IgD-negative memory B cell (primary cell): ENCODE data around the gene CFAP97D1. TPM values are rescaled to one million over a fixed set of nuclear protein-coding genes. Genes with fewer than 3 reads are reported as not detected.
A peak's percentile ranks its signal among the peaks of the same experiment; 100 is the strongest.
"Not testable (repeated sequence)": the region's sequence is repeated elsewhere in the genome, so short reads cannot be mapped to it uniquely, and the experiment has no call there.

ENCODE experiments used
- H3K27ac Mint-ChIP-seq, 3 donors: one replicate each; pipeline ENCODE4 v1.8.0; 2020 to 2022; ENCODE audit warnings: mild to moderate bottlenecking in 3 of 3, mixed read lengths in 3 of 3, moderate library complexity in 1 of 3
- H3K27me3 Mint-ChIP-seq: one replicate; pipeline ENCODE4 v1.8.0; 2021; ENCODE audit warnings: mixed read lengths
- H3K36me3 Mint-ChIP-seq: one replicate; pipeline ENCODE4 v1.8.0; 2020; ENCODE audit warnings: mild to moderate bottlenecking, mixed read lengths
- H3K4me1 Mint-ChIP-seq, 3 donors: one replicate each; pipeline ENCODE4 v1.8.0; 2020 to 2022; ENCODE audit warnings: mixed read lengths in 3 of 3, mild to moderate bottlenecking in 1 of 3
- H3K4me3 Mint-ChIP-seq, 4 donors: one replicate each; pipeline ENCODE4 v1.8.0; 2020 to 2022; ENCODE audit warnings: mild to moderate bottlenecking in 4 of 4, mixed read lengths in 4 of 4, moderate library complexity in 3 of 4
- H3K9me3 Mint-ChIP-seq, 3 donors: one replicate each; pipeline ENCODE4 v1.8.0; 2020 to 2021; ENCODE audit warnings: mixed read lengths in 3 of 3, mild to moderate bottlenecking in 1 of 3
- polyA plus RNA-seq: library from polyadenylated mRNA; unstranded; fragments of 300-500 nt; fragmentation: Illumina TruSeq; gene quantifications from one replicate; pipeline ENCODE4 v1.2.3, GENCODE V29; 2021

CFAP97D1 gene
- polyA plus RNA-seq, 1 donor from 2014 or later: not detected

GRCh38 chr17:43774304-43775250 is 5.7 kb upstream of the CFAP97D1 start:
- Mint-ChIP-seq H3K9me3 (no peaks in the 10 kb centered on the region), H3K36me3 (peaks cover 3% of the 10 kb centered on the region), H3K4me1 (peaks cover 10 to 12% (median 11%) of the 10 kb centered on the region in 3 donors), H3K27me3 (peaks cover 1% of the 10 kb centered on the region), H3K27ac (no peak overlapping the region), H3K4me3 (peak overlapping the region in 1 of 4 donors; percentile 56)

- peaks cover 12% of the 10 kb centered on the region for H3K27me3 Mint-ChIP-seq
- H3K36me3 Mint-ChIP-seq: peaks cover 2% of the 10 kb centered on the region
- H3K4me3 Mint-ChIP-seq: peak within 1 kb of the TSS; percentile 86 to 92 (median 92)
- peaks cover under 1 to 6% (median 4%) of the 10 kb centered on the region in 3 donors for H3K4me1 Mint-ChIP-seq
- H3K27ac Mint-ChIP-seq: peak within 1 kb of the TSS in 2 of 3 donors; percentile 64 to 84
- H3K9me3 Mint-ChIP-seq: no peaks in the 10 kb centered on the region
Measured at GRCh38 chr17:43778337-43779144, 1.7 kb upstream of the CFAP97D1 start, which contains the start of gene DUSP3. DUSP3 (minus strand) TSS chr17:43778977; CDS start chr17:43778924, 53 bp downstream.

GRCh38 chr17:43779145-43780125 is 800 bp upstream of the CFAP97D1 start:
- no peaks in the 10 kb centered on the region for H3K9me3 Mint-ChIP-seq
- peaks cover 0 to 5% (median 2%) of the 10 kb centered on the region in 3 donors for H3K4me1 Mint-ChIP-seq
- peaks cover 2% of the 10 kb centered on the region for H3K36me3 Mint-ChIP-seq
- H3K27me3 Mint-ChIP-seq: peaks cover 12% of the 10 kb centered on the region
- peak overlapping the region; percentile 81 to 92 (median 88) for H3K4me3 Mint-ChIP-seq
- H3K27ac Mint-ChIP-seq: peak overlapping the region in 1 of 3 donors; percentile 53

GRCh38 chr17:43782913-43783680 is 2.9 kb downstream of the CFAP97D1 start:
- Mint-ChIP-seq H3K9me3 (no peaks in the 10 kb centered on the region), H3K27ac (no peak overlapping the region), H3K36me3 (peaks cover 2% of the 10 kb centered on the region), H3K4me1 (peaks cover 0 to 5% (median 0%) of the 10 kb centered on the region in 3 donors), H3K4me3 (peak overlapping the region in 1 of 4 donors; percentile 22), H3K27me3 (peaks cover 13% of the 10 kb centered on the region)

GRCh38 chr17:43784068-43784467 is 3.8 kb downstream of the CFAP97D1 start:
- Mint-ChIP-seq H3K9me3 (no peaks in the 10 kb centered on the region), H3K27me3 (peaks cover 16% of the 10 kb centered on the region), H3K4me3 (no peak overlapping the region), H3K4me1 (peaks cover 0 to 5% (median 0%) of the 10 kb centered on the region in 3 donors), H3K36me3 (peaks cover 2% of the 10 kb centered on the region), H3K27ac (no peak overlapping the region)

- H3K4me3 Mint-ChIP-seq: no peak overlapping the region
- H3K27ac Mint-ChIP-seq: no peak overlapping the region
- H3K4me1 Mint-ChIP-seq: peaks cover 0 to 2% (median 0%) of the 10 kb centered on the region in 3 donors
- H3K36me3 Mint-ChIP-seq: peaks cover 2% of the 10 kb centered on the region
- peaks cover 14% of the 10 kb centered on the region for H3K27me3 Mint-ChIP-seq
- H3K9me3 Mint-ChIP-seq: no peaks in the 10 kb centered on the region
Measured at GRCh38 chr17:43784628-43785101, 4.4 kb downstream of the CFAP97D1 start.

- Mint-ChIP-seq H3K9me3 (peaks cover 0 to 2% (median 0%) of the 10 kb centered on the region in 3 donors), H3K4me3 (no peak overlapping the region), H3K4me1 (peaks cover 0 to 7% (median 0%) of the 10 kb centered on the region in 3 donors), H3K36me3 (peaks cover 4% of the 10 kb centered on the region), H3K27me3 (peaks cover 13% of the 10 kb centered on the region), H3K27ac (no peak overlapping the region)
Measured at GRCh38 chr17:43787728-43788127, 7.5 kb downstream of the CFAP97D1 start.

- peaks cover 0 to 4% (median 0%) of the 10 kb centered on the region in 3 donors for H3K9me3 Mint-ChIP-seq
- H3K36me3 Mint-ChIP-seq: peaks cover 4% of the 10 kb centered on the region
- no peak overlapping the region for H3K4me3 Mint-ChIP-seq
- H3K27me3 Mint-ChIP-seq: peaks cover 7% of the 10 kb centered on the region
- H3K27ac Mint-ChIP-seq: no peak overlapping the region
- peaks cover 0 to 7% (median 3%) of the 10 kb centered on the region in 3 donors for H3K4me1 Mint-ChIP-seq
Measured at GRCh38 chr17:43788540-43788939, 8.3 kb downstream of the CFAP97D1 start.

GRCh38 chr17:43789482-43789881 is 9.2 kb downstream of the CFAP97D1 start:
- Mint-ChIP-seq H3K27me3 (peaks cover 9% of the 10 kb centered on the region), H3K4me3 (no peak overlapping the region), H3K9me3 (peaks cover 0 to 6% (median 0%) of the 10 kb centered on the region in 3 donors), H3K27ac (no peak overlapping the region), H3K4me1 (peaks cover 0 to 7% (median 5%) of the 10 kb centered on the region in 3 donors), H3K36me3 (peaks cover 4% of the 10 kb centered on the region)

- Mint-ChIP-seq H3K27ac (no peak overlapping the region), H3K4me3 (no peak overlapping the region), H3K27me3 (peaks cover 13% of the 10 kb centered on the region), H3K9me3 (peaks cover 0 to 6% (median 0%) of the 10 kb centered on the region in 3 donors), H3K36me3 (peaks cover 4% of the 10 kb centered on the region), H3K4me1 (peaks cover 0 to 7% (median 5%) of the 10 kb centered on the region in 3 donors)
Measured at GRCh38 chr17:43790311-43790940, 10.2 kb downstream of the CFAP97D1 start.

- no peak overlapping the region for H3K4me3 Mint-ChIP-seq
- peaks cover 4% of the 10 kb centered on the region for H3K36me3 Mint-ChIP-seq
- H3K4me1 Mint-ChIP-seq: peaks cover 0 to 7% (median 5%) of the 10 kb centered on the region in 3 donors
- H3K27ac Mint-ChIP-seq: no peak overlapping the region
- peaks cover 14% of the 10 kb centered on the region for H3K27me3 Mint-ChIP-seq
- H3K9me3 Mint-ChIP-seq: peaks cover 0 to 8% (median 0%) of the 10 kb centered on the region in 3 donors
Measured at GRCh38 chr17:43791589-43791988, 11.4 kb downstream of the CFAP97D1 start.

- H3K27ac Mint-ChIP-seq, H3K9me3 Mint-ChIP-seq, H3K4me3 Mint-ChIP-seq, H3K36me3 Mint-ChIP-seq, H3K4me1 Mint-ChIP-seq: not testable (repeated sequence)
- peaks cover 21% of the 10 kb centered on the region for H3K27me3 Mint-ChIP-seq
Measured at GRCh38 chr17:43792668-43793067, 12.4 kb downstream of the CFAP97D1 start.

GRCh38 chr17:43798024-43798423 is 17.8 kb downstream of the CFAP97D1 start:
- H3K4me3 Mint-ChIP-seq, H3K27ac Mint-ChIP-seq, H3K9me3 Mint-ChIP-seq, H3K4me1 Mint-ChIP-seq, H3K36me3 Mint-ChIP-seq: not testable (repeated sequence)
- H3K27me3 Mint-ChIP-seq: peaks cover 24% of the 10 kb centered on the region
